Adrenal gland (tissue), 5 donors: ENCODE data around the gene NBAS.

Experiments used
- CTCF ChIP-seq, 6 experiments: fragments of 450-650 bp in 4 of 6; fragments of 200-600 bp in 2 of 6; sonication (generic) in 1 of 6; IDR thresholded peaks; 1 replicate in 5 of 6; 2 replicates in 1 of 6; pipeline versions ENCODE4 v1.5.1 to v1.8.0; 2016 to 2021; ENCODE audit warnings: antibody characterized with exemption in 6 of 6, mild to moderate bottlenecking in 2 of 6, moderate library complexity in 1 of 6
- POLR2A ChIP-seq, 2 donors: fragments of 450-650 bp; IDR thresholded peaks; one replicate each; pipeline ENCODE4 v1.6.1; 2017; ENCODE audit warnings: antibody characterized with exemption in 2 of 2, mild to moderate bottlenecking in 2 of 2, moderate library complexity in 1 of 2
- donor health status: DM: no; HTN: no; CAD: no.

GRCh38 chr2:15425712-15426111 lies 135.4 kb downstream of the NBAS start:
- TF ChIP-seq CTCF (IDR thresholded peaks at IDR 0.05) (no peak), POLR2A (IDR thresholded peaks at IDR 0.05) (no peak)
